ENCODE results near the gene RPL14. TPM values are rescaled to one million over a fixed set of nuclear protein-coding genes. Genes with fewer than 3 reads are reported as not detected.

The RPL14 gene
- total RNA-seq, 2 experiments from 2014 or later, result 943 to 2,858 TPM

DNA sequence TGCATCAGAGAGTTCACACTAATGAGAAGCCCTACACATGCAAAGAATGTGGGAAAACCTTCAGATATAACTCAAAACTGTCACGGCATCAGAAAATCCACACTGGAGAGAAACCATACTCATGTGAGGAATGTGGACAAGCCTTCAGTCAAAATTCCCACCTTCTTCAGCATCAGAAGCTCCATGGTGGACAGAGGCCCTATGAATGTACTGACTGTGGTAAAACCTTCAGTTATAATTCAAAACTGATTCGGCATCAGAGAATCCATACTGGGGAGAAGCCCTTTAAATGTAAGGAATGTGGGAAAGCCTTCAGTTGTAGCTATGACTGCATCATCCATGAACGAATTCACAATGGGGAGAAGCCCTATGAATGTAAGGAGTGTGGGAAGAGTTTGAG lies 30.0 kb downstream of the RPL14 start:
- ChIA-PET POLR2A (no interaction called here), CTCF (ENCODE audit: unreplicated experiment) (no interaction called here)
- no TSS peak for BruUV-seq (replicated peaks)
- DNase-seq (ENCODE audit: low spot score), result no peak
- Histone ChIP-seq H3K27ac (ENCODE audit: low read depth, low read length, poor library complexity, severe bottlenecking) (no peak overlapping the region), H2AFZ (ENCODE audit: low read length) (no peak overlapping the region), H3K4me2 (ENCODE audit: low read length) (no peak overlapping the region), H3K9me2 (ENCODE audit: insufficient read depth, low read length) (no peaks in the 10 kb centered on the region), H3K79me2 (ENCODE audit: insufficient read depth, low read depth, low read length) (no peaks in the 10 kb centered on the region), H3K9me3 (ENCODE audit: low read length) (no peaks in the 10 kb centered on the region), H3K36me3 (ENCODE audit: insufficient read depth, low read length) (no peaks in the 10 kb centered on the region), H3K4me3 (ENCODE audit: low read depth, low read length, poor library complexity, severe bottlenecking) (no peak overlapping the region), H3K4me1 (ENCODE audit: insufficient read depth, low read length, poor library complexity, severe bottlenecking) (no peaks in the 10 kb centered on the region), H4K20me1 (ENCODE audit: insufficient read depth, low read length) (no peaks in the 10 kb centered on the region)
- intact Hi-C loops (cut with micrococcal nuclease; ENCODE audit: unreplicated experiment), result no loop called here
- TF ChIP-seq, protein P1, sequence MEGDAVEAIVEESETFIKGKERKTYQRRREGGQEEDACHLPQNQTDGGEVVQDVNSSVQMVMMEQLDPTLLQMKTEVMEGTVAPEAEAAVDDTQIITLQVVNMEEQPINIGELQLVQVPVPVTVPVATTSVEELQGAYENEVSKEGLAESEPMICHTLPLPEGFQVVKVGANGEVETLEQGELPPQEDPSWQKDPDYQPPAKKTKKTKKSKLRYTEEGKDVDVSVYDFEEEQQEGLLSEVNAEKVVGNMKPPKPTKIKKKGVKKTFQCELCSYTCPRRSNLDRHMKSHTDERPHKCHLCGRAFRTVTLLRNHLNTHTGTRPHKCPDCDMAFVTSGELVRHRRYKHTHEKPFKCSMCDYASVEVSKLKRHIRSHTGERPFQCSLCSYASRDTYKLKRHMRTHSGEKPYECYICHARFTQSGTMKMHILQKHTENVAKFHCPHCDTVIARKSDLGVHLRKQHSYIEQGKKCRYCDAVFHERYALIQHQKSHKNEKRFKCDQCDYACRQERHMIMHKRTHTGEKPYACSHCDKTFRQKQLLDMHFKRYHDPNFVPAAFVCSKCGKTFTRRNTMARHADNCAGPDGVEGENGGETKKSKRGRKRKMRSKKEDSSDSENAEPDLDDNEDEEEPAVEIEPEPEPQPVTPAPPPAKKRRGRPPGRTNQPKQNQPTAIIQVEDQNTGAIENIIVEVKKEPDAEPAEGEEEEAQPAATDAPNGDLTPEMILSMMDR (conservative IDR thresholded peaks at IDR 0.05; ENCODE audit: low read length), result no peak
- no peak for TF ChIP-seq EZH2phosphoT487 (IDR thresholded peaks at IDR 0.05; ENCODE audit: borderline replicate concordance, low read depth, low read length)

DNA sequence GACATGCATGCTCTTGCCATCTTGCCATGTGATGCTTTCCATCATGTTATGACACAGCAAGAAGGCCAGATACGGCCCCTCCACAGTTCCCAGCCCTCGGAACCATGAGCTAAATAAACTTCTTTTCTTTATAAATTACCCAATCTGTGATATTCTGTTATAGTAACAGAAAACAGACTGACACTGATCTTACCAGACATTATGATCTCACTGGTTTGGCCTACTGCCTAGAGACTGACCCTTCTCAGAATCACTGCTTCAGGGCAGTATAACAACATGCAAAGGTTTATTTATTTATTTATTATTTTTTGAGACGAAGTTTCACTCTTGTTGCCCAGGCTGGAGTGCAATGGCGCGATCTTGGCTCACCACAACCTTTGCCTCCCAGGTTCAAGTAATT lies 33.8 kb downstream of the RPL14 start:
- Histone ChIP-seq H3K27ac (ENCODE audit: low read depth, low read length, poor library complexity, severe bottlenecking) (no peak overlapping the region), H3K9me3 (ENCODE audit: low read length) (no peaks in the 10 kb centered on the region), H3K4me1 (ENCODE audit: insufficient read depth, low read length, poor library complexity, severe bottlenecking) (no peaks in the 10 kb centered on the region), H3K36me3 (ENCODE audit: insufficient read depth, low read length) (no peaks in the 10 kb centered on the region), H3K9me2 (ENCODE audit: insufficient read depth, low read length) (no peaks in the 10 kb centered on the region), H3K79me2 (ENCODE audit: insufficient read depth, low read depth, low read length) (no peaks in the 10 kb centered on the region), H3K4me2 (ENCODE audit: low read length) (no peak overlapping the region), H3K4me3 (ENCODE audit: low read depth, low read length, poor library complexity, severe bottlenecking) (no peak overlapping the region), H4K20me1 (ENCODE audit: insufficient read depth, low read length) (no peaks in the 10 kb centered on the region), H2AFZ (ENCODE audit: low read length) (no peak overlapping the region)
- TF ChIP-seq, protein P1 (conservative IDR thresholded peaks at IDR 0.05; ENCODE audit: low read length), result no peak
- no peak for TF ChIP-seq EZH2phosphoT487 (IDR thresholded peaks at IDR 0.05; ENCODE audit: borderline replicate concordance, low read depth, low read length)
- ChIA-PET CTCF (ENCODE audit: unreplicated experiment) (interaction anchor here (0.6 kb wide), 1 partner anchor 707 kb away, joined by 3 read pairs; no protein-coding TSS in a partner anchor), POLR2A (no interaction called here)
- BruUV-seq (replicated peaks), result no TSS peak
- intact Hi-C loops (cut with micrococcal nuclease; ENCODE audit: unreplicated experiment), result no loop called here
- no peak for DNase-seq (ENCODE audit: low spot score)

DNA sequence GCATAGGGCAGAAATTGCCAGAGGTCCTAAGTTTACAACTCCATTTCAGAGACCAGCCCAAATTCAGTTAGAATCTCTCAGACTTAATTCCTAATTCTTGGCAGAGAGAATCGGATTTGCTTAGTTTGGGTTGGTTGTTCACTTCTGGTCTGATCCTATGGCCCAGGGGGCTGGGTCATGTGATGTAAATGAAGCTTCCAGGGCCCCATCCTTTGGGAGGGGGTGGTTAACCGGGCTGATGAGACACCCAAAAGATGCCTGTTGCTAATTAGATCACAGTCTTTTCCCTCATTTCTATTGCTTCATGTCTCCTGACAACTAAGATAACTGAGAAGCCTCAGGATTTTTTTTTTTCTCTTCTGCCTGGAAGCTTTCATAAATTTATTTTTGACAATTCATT lies 37.6 kb downstream of the RPL14 start:
- Histone ChIP-seq H3K9me2 (ENCODE audit: insufficient read depth, low read length) (no peaks in the 10 kb centered on the region), H3K9me3 (ENCODE audit: low read length) (no peaks in the 10 kb centered on the region), H3K4me3 (ENCODE audit: low read depth, low read length, poor library complexity, severe bottlenecking) (no peak overlapping the region), H3K27ac (ENCODE audit: low read depth, low read length, poor library complexity, severe bottlenecking) (no peak overlapping the region), H3K36me3 (ENCODE audit: insufficient read depth, low read length) (no peaks in the 10 kb centered on the region), H4K20me1 (ENCODE audit: insufficient read depth, low read length) (no peaks in the 10 kb centered on the region), H3K79me2 (ENCODE audit: insufficient read depth, low read depth, low read length) (no peaks in the 10 kb centered on the region), H3K4me2 (ENCODE audit: low read length) (no peak overlapping the region), H3K4me1 (ENCODE audit: insufficient read depth, low read length, poor library complexity, severe bottlenecking) (no peaks in the 10 kb centered on the region), H2AFZ (ENCODE audit: low read length) (no peak overlapping the region)
- intact Hi-C loops (cut with micrococcal nuclease; ENCODE audit: unreplicated experiment), result no loop called here
- BruUV-seq (replicated peaks), result no TSS peak
- CTCF ChIA-PET (ENCODE audit: unreplicated experiment), result no interaction called here
- no peak for TF ChIP-seq EZH2phosphoT487 (IDR thresholded peaks at IDR 0.05; ENCODE audit: borderline replicate concordance, low read depth, low read length)
- TF ChIP-seq, protein P1 (conservative IDR thresholded peaks at IDR 0.05; ENCODE audit: low read length), result no peak
- POLR2A ChIA-PET, result interaction anchor here (1.7 kb wide), 1 partner anchor 14 kb away, joined by 7 read pairs; no protein-coding TSS in a partner anchor
- DNase-seq (ENCODE audit: low spot score), result no peak

Data from OCI-LY7 (cell line).